K562 (cell line): Measurements from ENCODE around the gene BIRC7. TPM values are rescaled to one million over a fixed set of nuclear protein-coding genes. Genes with fewer than 3 reads are reported as not detected.

Experiments used
- ATAC-seq: fragments of 200-7000 bp; cut with Tn5 transposase; 3 replicates; pipeline ENCODE4 v1.9.1; 2020; ENCODE audit warnings: moderate library complexity
- BruUV-seq: library from RNA; stranded (reverse); fragments of 400-500 nt; replicated peaks from 2 replicates; lab custom pipeline; 2021; lab: Mats Ljungman, UMichigan
- CTCF ChIA-PET: fragments of 300-600 bp; formaldehyde crosslinking; extraction: SDS; loops from one replicate; lab custom pipeline; 2021; ENCODE audit warnings: low intra/inter-chr PET ratio; lab: Yijun Ruan, JAX
- POLR2A ChIA-PET: fragments of 300-600, 350-650 bp; sonication (Branson Sonifier 250); formaldehyde crosslinking; extraction: SDS; loops from one replicate; lab custom pipeline; 2021; ENCODE audit warnings: antibody characterized with exemption, inconsistent platforms; lab: Yijun Ruan, JAX
- DNase-seq, 4 experiments: peaks; one replicate each; pipeline versions ENCODE4 v3.0.0 to v3.0.0-alpha.2; 2011 to 2018; ENCODE audit warnings: low spot score in 3 of 4, mixed read lengths in 3 of 4; ENCODE audit errors: extremely low read depth in 1 of 4
- FAIRE-seq: peaks from 2 replicates; lab custom pipeline; 2011; peaks lifted over from hg19 to GRCh38; lab: Jason Lieb, UNC
- H2AFZ ChIP-seq: 2 replicates; pipeline ENCODE4 v1.6.0; 2011; ENCODE audit warnings: low read depth, low read length, control low read depth, inconsistent platforms
- H3K27ac ChIP-seq: fragments of 200-600 bp; 3 replicates; pipeline ENCODE4 v1.8.0; 2011; ENCODE audit warnings: low read depth, mild to moderate bottlenecking, control low read depth, inconsistent platforms, low read length, moderate library complexity, mixed read lengths; ENCODE audit errors: extremely low read depth
- H3K27me3 ChIP-seq, 2 experiments: fragments of 300-600 bp in 1 of 2; 2 replicates in 1 of 2; 3 replicates in 1 of 2; pipeline versions ENCODE4 v1.6.0 to v1.8.0; 2011; ENCODE audit warnings: inconsistent platforms in 2 of 2, low read length in 2 of 2, mild to moderate bottlenecking in 1 of 2, mixed read lengths in 1 of 2, moderate library complexity in 1 of 2; ENCODE audit not compliant: control insufficient read depth in 2 of 2, insufficient read depth in 2 of 2
- H3K36me3 ChIP-seq: fragments of 300-600 bp; 3 replicates; pipeline ENCODE4 v1.8.0; 2011; ENCODE audit warnings: mild to moderate bottlenecking, low read length, inconsistent platforms; ENCODE audit not compliant: control insufficient read depth, insufficient read depth
- H3K4me1 ChIP-seq, 2 experiments: fragments of 200-600 bp in 1 of 2; replicated peaks in 1 of 2; 2 replicates in 1 of 2; 3 replicates in 1 of 2; pipeline versions ENCODE4 v1.5.1 to v1.8.0; 2011; ENCODE audit warnings: inconsistent platforms in 2 of 2, low read length in 2 of 2, mild to moderate bottlenecking in 1 of 2, mixed read lengths in 1 of 2, moderate library complexity in 1 of 2; ENCODE audit not compliant: control insufficient read depth in 2 of 2, insufficient read depth in 2 of 2
- H3K4me2 ChIP-seq: 2 replicates; pipeline ENCODE4 v1.6.1; 2011; ENCODE audit warnings: low read length, control low read depth, inconsistent platforms, mixed read lengths; ENCODE audit not compliant: insufficient read depth
- H3K4me3 ChIP-seq: fragments of 200-600 bp; sonication (generic), shearing (Covaris generic); 2 replicates; pipeline ENCODE4 v1.5.1; 2016; ENCODE audit warnings: control low read depth, inconsistent platforms
- H3K79me2 ChIP-seq: fragments of 200-600 bp; 3 replicates; pipeline ENCODE4 v1.8.0; 2011; ENCODE audit warnings: low read length, inconsistent platforms; ENCODE audit not compliant: control insufficient read depth, insufficient read depth
- H3K9ac ChIP-seq, 2 experiments: 2 replicates each; pipeline versions ENCODE4 v1.6.0 to v1.6.1; 2011; ENCODE audit warnings: low read depth in 2 of 2, low read length in 2 of 2, control low read depth in 1 of 2, inconsistent platforms in 1 of 2, mild to moderate bottlenecking in 1 of 2, mixed read lengths in 1 of 2; ENCODE audit not compliant: insufficient read depth in 1 of 2
- H3K9me1 ChIP-seq: one replicate; pipeline ENCODE4 v1.6.0; 2011; ENCODE audit warnings: inconsistent platforms, mild to moderate bottlenecking, low read length, moderate library complexity; ENCODE audit not compliant: control insufficient read depth, insufficient read depth
- H3K9me3 ChIP-seq: replicated peaks from 2 replicates; pipeline ENCODE4 v1.5.1; 2011; ENCODE audit warnings: low read depth, low read length, inconsistent platforms; ENCODE audit not compliant: control insufficient read depth, insufficient read depth
- H4K20me1 ChIP-seq: replicated peaks from 2 replicates; pipeline ENCODE4 v1.6.1; 2011; ENCODE audit warnings: low read length, inconsistent platforms, mixed read lengths; ENCODE audit not compliant: control insufficient read depth, insufficient read depth
- BHLHE40 ChIP-seq: IDR thresholded peaks from 2 replicates; pipeline ENCODE4 v1.6.1; 2011; ENCODE audit warnings: low read length, improper control_type of control experiment
- GABPB1 ChIP-seq: sonication (generic); formaldehyde crosslinking; IDR thresholded peaks from 2 replicates; pipeline ENCODE4 v1.8.0; 2022; ENCODE audit warnings: mild to moderate bottlenecking, missing genetic modification reagents
- GTF2E2 ChIP-seq: fragments of 200-800 bp; sonication (Bioruptor generic); IDR thresholded peaks from 2 replicates; pipeline ENCODE4 v1.6.1; 2016; ENCODE audit warnings: missing genetic modification characterization, missing compliant biosample characterization
- HMG20B ChIP-seq: fragments of 250-450 bp; sonication (Bioruptor Pico); IDR thresholded peaks from 2 replicates; pipeline ENCODE4 v1.5.0; 2021; ENCODE audit warnings: mild to moderate bottlenecking
- MAZ ChIP-seq, 2 experiments: fragments of 450-650 bp in 1 of 2; sonication (generic) in 1 of 2; formaldehyde crosslinking; IDR thresholded peaks in 1 of 2; conservative IDR thresholded peaks in 1 of 2; 2 replicates each; pipeline versions ENCODE4 v1.4.0 to v1.5.0; 2020; ENCODE audit warnings: mild to moderate bottlenecking in 1 of 2, missing genetic modification reagents in 1 of 2
- MNT ChIP-seq, 2 experiments: fragments of 450-650 bp; conservative IDR thresholded peaks; 2 replicates each; pipeline ENCODE4 v1.6.1; 2017; ENCODE audit warnings: mild to moderate bottlenecking in 2 of 2, moderate library complexity in 2 of 2
- YY1 ChIP-seq, 3 experiments: IDR thresholded peaks; 2 replicates each; pipeline ENCODE4 v1.6.1; 2011; ENCODE audit warnings: low read length in 2 of 3, mild to moderate bottlenecking in 2 of 3, moderate library complexity in 2 of 3, borderline replicate concordance in 1 of 3, control low read depth in 1 of 3, low read depth in 1 of 3; ENCODE audit not compliant: insufficient read depth in 3 of 3, insufficient replicate concordance in 2 of 3, control insufficient read depth in 1 of 3, insufficient read length in 1 of 3; ENCODE audit errors: extremely low read depth in 1 of 3
- ZSCAN32 ChIP-seq: fragments of 450-650 bp; formaldehyde crosslinking; IDR thresholded peaks from 2 replicates; pipeline ENCODE4 v1.4.0; 2020; ENCODE audit warnings: mild to moderate bottlenecking, moderate library complexity
- WGBS: fragments of 100-300 bp; shearing (Covaris generic); methylation state at CpG from one replicate; pipeline ENCODE4 v1.1.6; 2016; ENCODE audit warnings: low coverage, mixed read lengths; ENCODE audit not compliant: insufficient coverage; ENCODE audit errors: missing lambda C conversion rate; 5-methylcytosine and 5-hydroxymethylcytosine counted together
- in situ Hi-C: fragments of 300-500 bp; cut with MboI; formaldehyde crosslinking; loops from 4 replicates; pipeline ENCODE4 v1.15.0; 2018; ENCODE audit warnings: inconsistent platforms, mixed read lengths
- intact Hi-C: fragments of 100-400 bp; cut with micrococcal nuclease; formaldehyde crosslinking; loops from 2 replicates; pipeline ENCODE4 v1.14.2; 2022
- polyA plus RNA-seq, 8 experiments: library from polyadenylated mRNA; depleted of rRNA in 4 of 8; stranded (reverse) in 5 of 8; unstranded in 3 of 8; fragments of >200 nt; fragmentation: Nextera tagmentation in 2 of 8; fragmentation: Illumina TruSeq in 1 of 8; extraction: Ambion mirVana in 2 of 8; extraction: Trizol in 1 of 8; gene quantifications; 2 replicates each; pipeline versions ENCODE4 v1.2.1 to v1.2.3, GENCODE V29; 2011 to 2014; ENCODE audit warnings: inconsistent platforms in 1 of 8, missing spikeins in 1 of 8
- total RNA-seq, 7 experiments: library from RNA; depleted of rRNA in 6 of 7; stranded (reverse); fragments of >200 nt in 6 of 7; fragmentation: Illumina TruSeq in 2 of 7; extraction: Trizol in 2 of 7; gene quantifications; 2 replicates each; pipeline versions ENCODE4 v1.2.1 to v1.2.3, GENCODE V29; 2011 to 2021; ENCODE audit warnings: low replicate concordance in 1 of 7
- TF ChIP-seq, protein P1 (sequence below), 3 experiments: IDR thresholded peaks in 2 of 3; conservative IDR thresholded peaks in 1 of 3; 2 replicates each; pipeline ENCODE4 v1.5.1; 2011 to 2012; ENCODE audit warnings: low read length in 3 of 3, mild to moderate bottlenecking in 3 of 3, control low read depth in 2 of 3, improper control_type of control experiment in 1 of 3, inconsistent platforms in 1 of 3, low read depth in 1 of 3, mixed read lengths in 1 of 3, moderate library complexity in 1 of 3; ENCODE audit not compliant: insufficient read depth in 2 of 3
- TF ChIP-seq, protein P2 (sequence below), 3 experiments: fragments of 200-800 bp in 1 of 3; fragments of 250-450 bp in 1 of 3; fragments of 450-650 bp in 1 of 3; sonication (Bioruptor Pico) in 1 of 3; sonication (Bioruptor generic) in 1 of 3; formaldehyde crosslinking in 1 of 3; IDR thresholded peaks; 2 replicates each; pipeline versions ENCODE4 v1.6.1 to v1.8.0; 2016 to 2022; ENCODE audit warnings: mild to moderate bottlenecking in 2 of 3, missing genetic modification characterization in 2 of 3, missing compliant biosample characterization in 1 of 3, moderate library complexity in 1 of 3

Gene BIRC7
- total and polyA plus RNA-seq, 9 of the 15 experiments (the other 6 are each of a cell fraction or from before 2014, with no cell fraction given) = 0.14 to 0.19 (median 0.16) TPM; not detected in 5

GRCh38 chr20:63215101-63216040 is 20.3 kb upstream of the BIRC7 start:
- TSS peak; percentile 60 for BruUV-seq
- Histone ChIP-seq H2AFZ (peak overlapping the region; percentile 47; the same call in 1 of the 2 replicates), H4K20me1 (peaks cover 4% of the 10 kb centered on the region; the same call in 1 of the 2 replicates), H3K27me3 (peaks cover 0 to 13% of the 10 kb centered on the region in 2 experiments; a peak in 3 of 5 replicates), H3K9me3 (no peaks in the 10 kb centered on the region), H3K4me2 (peak overlapping the region; percentile 93), H3K9ac (peak overlapping the region; percentile 88 to 99), H3K4me3 (peak overlapping the region; percentile 90), H3K27ac (peak overlapping the region; percentile 82), H3K9me1 (no peaks in the 10 kb centered on the region), H3K79me2 (peaks cover 53% of the 10 kb centered on the region), H3K36me3 (peaks cover 47% of the 10 kb centered on the region), H3K4me1 (peaks cover 17 to 41% of the 10 kb centered on the region in 2 experiments; a peak in 4 of 5 replicates)
- DNase-seq = peak; percentile 50 to 78 (median 66)
- under 1% methylated on average over 28 of the region's 81 CpGs for WGBS
- FAIRE-seq = peak; percentile 79
- ATAC-seq = peak; percentile 80
- POLR2A ChIA-PET = interaction anchor here (0.6 to 2.3 kb wide), 10 partner anchors 9 to 167 kb away, joined by 3 to 11 read pairs (median 4); no protein-coding TSS in a partner anchor
- in situ Hi-C loops = no loop called here
- CTCF ChIA-PET = interaction anchor here (0.6 kb wide), 1 partner anchor 32 kb away, joined by 3 read pairs; no protein-coding TSS in a partner anchor
- intact Hi-C loops = no loop called here
- TF ChIP-seq MNT (conservative IDR thresholded peaks at IDR 0.05) (0 out of 4 replicates have a peak, but pooled peaks of 1 of the 2 experiments have one; percentile 5), GTF2E2 (tag) (no peak), YY1 (IDR thresholded peaks at IDR 0.05; ENCODE audit: borderline replicate concordance in 1 of 3, control insufficient read depth in 1 of 3, extremely low read depth in 1 of 3, insufficient read depth in 3 of 3, insufficient read length in 1 of 3, insufficient replicate concordance in 2 of 3, low read depth in 1 of 3, low read length in 2 of 3) (peak in 2 of 3 experiments; percentile 57 to 80), BHLHE40 (peak; percentile 56), HMG20B (no peak), ZSCAN32 (CRISPR knock-in tag) (no peak), GABPB1 (CRISPR knock-in tag) (0 out of 2 replicates have a peak, but pooled peaks have one; percentile 42), MAZ (CRISPR knock-in tag; conservative IDR thresholded peaks at IDR 0.05 in 1 of 2, IDR thresholded peaks at IDR 0.05 in 1 of 2) (no peak)
- TF ChIP-seq, protein P1, sequence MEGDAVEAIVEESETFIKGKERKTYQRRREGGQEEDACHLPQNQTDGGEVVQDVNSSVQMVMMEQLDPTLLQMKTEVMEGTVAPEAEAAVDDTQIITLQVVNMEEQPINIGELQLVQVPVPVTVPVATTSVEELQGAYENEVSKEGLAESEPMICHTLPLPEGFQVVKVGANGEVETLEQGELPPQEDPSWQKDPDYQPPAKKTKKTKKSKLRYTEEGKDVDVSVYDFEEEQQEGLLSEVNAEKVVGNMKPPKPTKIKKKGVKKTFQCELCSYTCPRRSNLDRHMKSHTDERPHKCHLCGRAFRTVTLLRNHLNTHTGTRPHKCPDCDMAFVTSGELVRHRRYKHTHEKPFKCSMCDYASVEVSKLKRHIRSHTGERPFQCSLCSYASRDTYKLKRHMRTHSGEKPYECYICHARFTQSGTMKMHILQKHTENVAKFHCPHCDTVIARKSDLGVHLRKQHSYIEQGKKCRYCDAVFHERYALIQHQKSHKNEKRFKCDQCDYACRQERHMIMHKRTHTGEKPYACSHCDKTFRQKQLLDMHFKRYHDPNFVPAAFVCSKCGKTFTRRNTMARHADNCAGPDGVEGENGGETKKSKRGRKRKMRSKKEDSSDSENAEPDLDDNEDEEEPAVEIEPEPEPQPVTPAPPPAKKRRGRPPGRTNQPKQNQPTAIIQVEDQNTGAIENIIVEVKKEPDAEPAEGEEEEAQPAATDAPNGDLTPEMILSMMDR (IDR thresholded peaks at IDR 0.05 in 2 of 3, conservative IDR thresholded peaks at IDR 0.05 in 1 of 3; ENCODE audit: insufficient read depth in 2 of 3, low read depth in 1 of 3, low read length in 3 of 3) = peak; percentile 60 to 77 (median 68)
- TF ChIP-seq, protein P2, sequence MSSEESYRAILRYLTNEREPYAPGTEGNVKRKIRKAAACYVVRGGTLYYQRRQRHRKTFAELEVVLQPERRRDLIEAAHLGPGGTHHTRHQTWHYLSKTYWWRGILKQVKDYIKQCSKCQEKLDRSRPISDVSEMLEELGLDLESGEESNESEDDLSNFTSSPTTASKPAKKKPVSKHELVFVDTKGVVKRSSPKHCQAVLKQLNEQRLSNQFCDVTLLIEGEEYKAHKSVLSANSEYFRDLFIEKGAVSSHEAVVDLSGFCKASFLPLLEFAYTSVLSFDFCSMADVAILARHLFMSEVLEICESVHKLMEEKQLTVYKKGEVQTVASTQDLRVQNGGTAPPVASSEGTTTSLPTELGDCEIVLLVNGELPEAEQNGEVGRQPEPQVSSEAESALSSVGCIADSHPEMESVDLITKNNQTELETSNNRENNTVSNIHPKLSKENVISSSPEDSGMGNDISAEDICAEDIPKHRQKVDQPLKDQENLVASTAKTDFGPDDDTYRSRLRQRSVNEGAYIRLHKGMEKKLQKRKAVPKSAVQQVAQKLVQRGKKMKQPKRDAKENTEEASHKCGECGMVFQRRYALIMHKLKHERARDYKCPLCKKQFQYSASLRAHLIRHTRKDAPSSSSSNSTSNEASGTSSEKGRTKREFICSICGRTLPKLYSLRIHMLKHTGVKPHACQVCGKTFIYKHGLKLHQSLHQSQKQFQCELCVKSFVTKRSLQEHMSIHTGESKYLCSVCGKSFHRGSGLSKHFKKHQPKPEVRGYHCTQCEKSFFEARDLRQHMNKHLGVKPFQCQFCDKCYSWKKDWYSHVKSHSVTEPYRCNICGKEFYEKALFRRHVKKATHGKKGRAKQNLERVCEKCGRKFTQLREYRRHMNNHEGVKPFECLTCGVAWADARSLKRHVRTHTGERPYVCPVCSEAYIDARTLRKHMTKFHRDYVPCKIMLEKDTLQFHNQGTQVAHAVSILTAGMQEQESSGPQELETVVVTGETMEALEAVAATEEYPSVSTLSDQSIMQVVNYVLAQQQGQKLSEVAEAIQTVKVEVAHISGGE (CRISPR knock-in tag; IDR thresholded peaks at IDR 0.05) = peak in 1 of 3 experiments; percentile 58; a peak in 2 of 6 replicates
